Stimulated activated memory B cell treated with anti-CD40 and anti-IgM and Interleukin-4, amounts not matched to agents 10 μg/mL and 1 μg/mL and 100 μg/mL, for 72 hours (primary cell): ENCODE results near the gene CDH13.

Source experiments
- ATAC-seq: fragments of 150-1000 bp; cut with Tn5 transposase; 2 replicates; pipeline ENCODE4 v1.10.0; 2021
- H3K27ac Mint-ChIP-seq: one replicate; pipeline ENCODE4 v1.8.0; 2022; ENCODE audit warnings: mild to moderate bottlenecking, mixed read lengths
- H3K27me3 Mint-ChIP-seq: one replicate; pipeline ENCODE4 v1.8.0; 2022; ENCODE audit warnings: mixed read lengths
- H3K36me3 Mint-ChIP-seq: one replicate; pipeline ENCODE4 v1.8.0; 2022; ENCODE audit warnings: mixed read lengths
- H3K4me1 Mint-ChIP-seq: one replicate; pipeline ENCODE4 v1.8.0; 2022; ENCODE audit warnings: mixed read lengths
- H3K4me3 Mint-ChIP-seq: one replicate; pipeline ENCODE4 v1.8.0; 2022; ENCODE audit warnings: mild to moderate bottlenecking, moderate library complexity, mixed read lengths
- H3K9me3 Mint-ChIP-seq: one replicate; pipeline ENCODE4 v1.8.0; 2022; ENCODE audit warnings: mixed read lengths

Gene CDH13

GRCh38 chr16:83808573-83809014, 1181.8 kb downstream of the CDH13 start:
- Mint-ChIP-seq H3K27ac (peak overlapping the region; percentile 95), H3K9me3 (peaks cover 6% of the 10 kb centered on the region), H3K4me1 (peaks cover 65% of the 10 kb centered on the region), H3K4me3 (peak overlapping the region; percentile 96), H3K27me3 (no peaks in the 10 kb centered on the region), H3K36me3 (peaks cover 20% of the 10 kb centered on the region)
- no peak for ATAC-seq

GRCh38 chr16:83809092-83809491, 1182.3 kb downstream of the CDH13 start:
- ATAC-seq = no peak
- H3K27me3 Mint-ChIP-seq = no peaks in the 10 kb centered on the region
- peaks cover 63% of the 10 kb centered on the region for H3K4me1 Mint-ChIP-seq
- H3K9me3 Mint-ChIP-seq = peaks cover 6% of the 10 kb centered on the region
- peak overlapping the region; percentile 95 for H3K27ac Mint-ChIP-seq
- peaks cover 20% of the 10 kb centered on the region for H3K36me3 Mint-ChIP-seq
- H3K4me3 Mint-ChIP-seq = peak overlapping the region; percentile 96

- no peak overlapping the region for H3K27ac Mint-ChIP-seq
Measured at GRCh38 chr16:83810901-83811300, 1184.1 kb downstream of the CDH13 start.

GRCh38 chr16:83813823-83814658, 1187.3 kb downstream of the CDH13 start:
- Mint-ChIP-seq H3K27ac (no peak overlapping the region), H3K4me1 (peaks cover 26% of the 10 kb centered on the region), H3K9me3 (no peaks in the 10 kb centered on the region), H3K36me3 (peaks cover 17% of the 10 kb centered on the region), H3K27me3 (no peaks in the 10 kb centered on the region), H3K4me3 (no peak overlapping the region)
- peak; percentile 90 for ATAC-seq

More at GRCh38 chr16:83810901-83811300, 1184.1 kb downstream of the CDH13 start:
- Mint-ChIP-seq H3K4me3 (no peak overlapping the region), H3K27me3 (no peaks in the 10 kb centered on the region), H3K9me3 (peaks cover 6% of the 10 kb centered on the region), H3K36me3 (peaks cover 20% of the 10 kb centered on the region), H3K4me1 (peaks cover 51% of the 10 kb centered on the region)
- no peak for ATAC-seq

- H3K4me3 Mint-ChIP-seq = no peak overlapping the region
- H3K27ac Mint-ChIP-seq = no peak overlapping the region
- no peaks in the 10 kb centered on the region for H3K9me3 Mint-ChIP-seq
- no peak for ATAC-seq
- peaks cover 13% of the 10 kb centered on the region for H3K36me3 Mint-ChIP-seq
- peaks cover 22% of the 10 kb centered on the region for H3K4me1 Mint-ChIP-seq
- no peaks in the 10 kb centered on the region for H3K27me3 Mint-ChIP-seq
Measured at GRCh38 chr16:83814659-83814985, 1187.9 kb downstream of the CDH13 start.

GRCh38 chr16:83817022-83817421, 1190.3 kb downstream of the CDH13 start:
- H3K36me3 Mint-ChIP-seq = peaks cover 7% of the 10 kb centered on the region
- ATAC-seq = no peak
- H3K4me1 Mint-ChIP-seq = peaks cover 15% of the 10 kb centered on the region
- H3K27ac Mint-ChIP-seq = no peak overlapping the region
- no peaks in the 10 kb centered on the region for H3K9me3 Mint-ChIP-seq
- H3K27me3 Mint-ChIP-seq = peaks cover 21% of the 10 kb centered on the region
- no peak overlapping the region for H3K4me3 Mint-ChIP-seq

- Mint-ChIP-seq H3K4me1 (peaks cover 8% of the 10 kb centered on the region), H3K36me3 (peaks cover under 1% of the 10 kb centered on the region), H3K9me3 (no peaks in the 10 kb centered on the region), H3K4me3 (no peak overlapping the region), H3K27ac (no peak overlapping the region), H3K27me3 (peaks cover 30% of the 10 kb centered on the region)
- no peak for ATAC-seq
Measured at GRCh38 chr16:83818276-83818675, 1191.5 kb downstream of the CDH13 start.

GRCh38 chr16:83819361-83819760, 1192.6 kb downstream of the CDH13 start:
- peaks cover 30% of the 10 kb centered on the region for H3K27me3 Mint-ChIP-seq
- no peaks in the 10 kb centered on the region for H3K36me3 Mint-ChIP-seq
- H3K4me3 Mint-ChIP-seq = no peak overlapping the region
- H3K4me1 Mint-ChIP-seq = peaks cover 2% of the 10 kb centered on the region
- H3K9me3 Mint-ChIP-seq = no peaks in the 10 kb centered on the region
- H3K27ac Mint-ChIP-seq = no peak overlapping the region
- no peak for ATAC-seq

- Mint-ChIP-seq H3K9me3 (no peaks in the 10 kb centered on the region), H3K36me3 (no peaks in the 10 kb centered on the region), H3K4me1 (peaks cover 14% of the 10 kb centered on the region), H3K4me3 (no peak overlapping the region), H3K27ac (peak overlapping the region; percentile 28), H3K27me3 (peaks cover 16% of the 10 kb centered on the region)
- peak; percentile 91 for ATAC-seq
Measured at GRCh38 chr16:83826146-83826913, 1199.6 kb downstream of the CDH13 start.

GRCh38 chr16:83830091-83830768, 1203.5 kb downstream of the CDH13 start:
- Mint-ChIP-seq H3K4me1 (peaks cover 14% of the 10 kb centered on the region), H3K36me3 (no peaks in the 10 kb centered on the region), H3K27me3 (no peaks in the 10 kb centered on the region), H3K4me3 (no peak overlapping the region), H3K27ac (no peak overlapping the region), H3K9me3 (no peaks in the 10 kb centered on the region)
- ATAC-seq = no peak

- H3K27me3 Mint-ChIP-seq = no peaks in the 10 kb centered on the region
- no peak for ATAC-seq
- H3K4me1 Mint-ChIP-seq = peaks cover 10% of the 10 kb centered on the region
- no peak overlapping the region for H3K27ac Mint-ChIP-seq
- H3K9me3 Mint-ChIP-seq = no peaks in the 10 kb centered on the region
- no peak overlapping the region for H3K4me3 Mint-ChIP-seq
- no peaks in the 10 kb centered on the region for H3K36me3 Mint-ChIP-seq
Measured at GRCh38 chr16:83830769-83831455, 1204.1 kb downstream of the CDH13 start.

- Mint-ChIP-seq H3K4me3 (no peak overlapping the region), H3K9me3 (no peaks in the 10 kb centered on the region), H3K27ac (no peak overlapping the region), H3K27me3 (no peaks in the 10 kb centered on the region), H3K4me1 (peaks cover 9% of the 10 kb centered on the region), H3K36me3 (no peaks in the 10 kb centered on the region)
- no peak for ATAC-seq
Measured at GRCh38 chr16:83831456-83831987, 1204.8 kb downstream of the CDH13 start.

- no peak for ATAC-seq
- Mint-ChIP-seq H3K9me3 (no peaks in the 10 kb centered on the region), H3K36me3 (no peaks in the 10 kb centered on the region), H3K27ac (no peak overlapping the region), H3K4me3 (no peak overlapping the region), H3K4me1 (peaks cover 5% of the 10 kb centered on the region), H3K27me3 (no peaks in the 10 kb centered on the region)
Measured at GRCh38 chr16:83833921-83834320, 1207.2 kb downstream of the CDH13 start.

GRCh38 chr16:83835586-83836566, 1209.1 kb downstream of the CDH13 start:
- Mint-ChIP-seq H3K36me3 (no peaks in the 10 kb centered on the region), H3K27me3 (no peaks in the 10 kb centered on the region), H3K4me3 (no peak overlapping the region), H3K27ac (no peak overlapping the region), H3K4me1 (peaks cover 5% of the 10 kb centered on the region), H3K9me3 (no peaks in the 10 kb centered on the region)
- no peak for ATAC-seq
